GM19043 (cell line): ENCODE data around the gene C19orf12.

ENCODE experiments used
- ATAC-seq: cut with Tn5 transposase; IDR thresholded peaks from one replicate; pipeline ENCODE4 v1.9.1; 2021; ENCODE audit warnings: low read depth; ENCODE audit not compliant: unreplicated experiment

Gene C19orf12

DNA sequence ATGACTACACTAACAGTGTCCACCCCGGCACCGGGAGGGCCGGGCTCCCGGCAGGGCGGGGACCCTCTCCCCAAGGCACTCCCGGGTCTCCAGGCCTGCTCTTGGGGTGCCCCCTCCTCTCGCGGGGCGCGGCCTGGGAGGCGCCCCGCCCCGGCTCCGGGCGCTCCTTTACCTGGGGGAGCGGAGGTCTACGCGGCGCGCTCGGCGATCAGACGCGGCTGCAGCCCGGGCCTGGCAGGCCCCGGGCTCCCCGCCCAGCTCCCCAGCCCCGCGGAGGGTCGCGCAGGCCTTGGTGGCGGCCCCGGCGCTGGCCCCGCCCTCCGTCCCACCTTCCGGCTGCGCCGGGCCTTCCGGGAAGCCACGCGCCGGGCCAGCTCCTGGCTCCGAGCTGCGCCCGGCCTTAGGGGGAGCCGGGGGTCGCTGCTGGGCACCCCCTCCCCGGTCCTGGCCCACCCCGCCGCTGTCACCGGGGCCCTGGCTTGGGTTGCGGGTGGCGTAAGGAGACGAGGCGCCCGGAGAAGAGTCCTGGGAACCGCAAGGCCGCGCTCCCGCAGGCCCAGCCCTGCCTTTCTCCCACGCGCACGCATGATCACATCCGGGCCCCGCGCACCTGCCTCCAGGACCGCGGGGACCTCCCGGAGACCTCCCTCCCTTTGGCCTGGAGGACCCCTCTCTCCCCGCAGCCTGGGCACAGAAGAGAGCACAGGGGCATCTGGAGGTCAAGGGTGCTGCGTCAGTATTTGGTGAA, at the start of gene C19orf12:
Gene C19orf12 (minus strand): TSS at position 309 of the 748 bp plus-strand sequence. CDS start 6,848 bp downstream, outside the sequence.
- peak; percentile 50 for ATAC-seq

DNA sequence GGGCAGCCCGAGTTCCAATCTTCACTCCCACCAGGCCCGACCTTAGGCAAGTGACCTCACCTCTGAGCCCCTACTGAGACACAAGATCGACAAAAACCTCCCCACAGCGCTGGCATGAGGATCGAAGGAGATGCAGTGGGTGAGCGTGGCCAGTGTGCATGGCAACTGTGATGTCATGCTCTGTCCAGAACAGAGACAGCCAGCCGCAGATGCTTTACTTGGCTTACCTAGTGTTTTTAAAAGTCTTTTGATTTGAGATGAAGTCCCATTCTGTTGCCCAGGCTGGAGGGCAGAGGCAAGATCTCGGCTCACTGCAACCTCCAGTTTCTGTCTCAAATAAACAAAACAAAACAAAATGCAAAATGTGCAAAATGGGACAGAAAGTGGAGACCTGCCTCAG, 49.3 kb upstream of the C19orf12 start:
- no peak for ATAC-seq

DNA sequence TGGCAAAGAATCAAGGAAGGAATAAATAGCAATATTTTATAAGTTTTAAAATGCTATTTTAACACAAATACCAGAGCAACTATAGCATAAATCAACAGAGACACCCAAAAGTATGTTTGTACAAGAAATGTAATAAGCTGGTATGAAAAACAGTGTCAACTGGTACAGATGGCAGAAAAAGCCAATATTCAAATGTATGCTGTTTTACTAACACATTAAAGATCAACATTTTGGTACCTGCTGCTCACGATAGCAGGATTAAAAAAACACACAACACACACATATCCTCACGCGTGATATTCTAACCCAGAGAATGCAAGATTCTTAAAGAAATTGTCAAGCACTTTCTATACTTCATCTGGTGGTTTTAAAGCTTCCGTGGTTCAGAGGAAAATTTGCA, 48.1 kb upstream of the C19orf12 start:
- no peak for ATAC-seq

DNA sequence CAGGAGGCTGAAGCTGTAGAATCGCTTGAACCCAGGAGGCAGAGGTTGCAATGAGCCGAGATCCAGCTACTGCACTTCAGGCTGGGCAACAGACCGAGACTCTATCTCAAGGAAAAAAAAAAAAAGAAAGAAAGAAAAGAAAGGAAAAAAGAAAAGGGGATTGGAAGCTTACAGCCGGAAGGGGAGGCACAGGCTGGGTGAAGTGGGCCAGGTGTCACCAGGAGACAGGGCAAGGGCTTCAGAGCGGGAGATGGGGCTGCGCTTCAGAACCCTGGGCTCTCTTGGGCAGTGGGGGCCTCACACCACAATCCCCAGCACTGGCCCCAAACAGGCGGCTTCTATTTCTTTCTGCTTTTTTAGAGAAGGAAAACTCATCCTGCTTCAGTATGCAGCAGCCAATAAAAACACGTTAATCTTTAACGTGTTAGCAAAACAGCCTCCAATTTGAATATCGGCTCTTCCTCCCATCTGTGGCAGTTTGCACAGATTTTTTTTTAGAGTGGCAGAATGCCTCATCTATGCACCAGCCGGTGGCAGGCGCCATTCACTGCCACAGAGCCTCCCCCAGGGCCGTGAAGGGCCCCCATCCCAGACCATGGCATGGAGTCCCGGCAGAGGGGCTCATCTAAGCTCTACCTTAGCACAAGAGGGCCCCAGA, 46.6 kb upstream of the C19orf12 start:
- ATAC-seq = no peak

DNA sequence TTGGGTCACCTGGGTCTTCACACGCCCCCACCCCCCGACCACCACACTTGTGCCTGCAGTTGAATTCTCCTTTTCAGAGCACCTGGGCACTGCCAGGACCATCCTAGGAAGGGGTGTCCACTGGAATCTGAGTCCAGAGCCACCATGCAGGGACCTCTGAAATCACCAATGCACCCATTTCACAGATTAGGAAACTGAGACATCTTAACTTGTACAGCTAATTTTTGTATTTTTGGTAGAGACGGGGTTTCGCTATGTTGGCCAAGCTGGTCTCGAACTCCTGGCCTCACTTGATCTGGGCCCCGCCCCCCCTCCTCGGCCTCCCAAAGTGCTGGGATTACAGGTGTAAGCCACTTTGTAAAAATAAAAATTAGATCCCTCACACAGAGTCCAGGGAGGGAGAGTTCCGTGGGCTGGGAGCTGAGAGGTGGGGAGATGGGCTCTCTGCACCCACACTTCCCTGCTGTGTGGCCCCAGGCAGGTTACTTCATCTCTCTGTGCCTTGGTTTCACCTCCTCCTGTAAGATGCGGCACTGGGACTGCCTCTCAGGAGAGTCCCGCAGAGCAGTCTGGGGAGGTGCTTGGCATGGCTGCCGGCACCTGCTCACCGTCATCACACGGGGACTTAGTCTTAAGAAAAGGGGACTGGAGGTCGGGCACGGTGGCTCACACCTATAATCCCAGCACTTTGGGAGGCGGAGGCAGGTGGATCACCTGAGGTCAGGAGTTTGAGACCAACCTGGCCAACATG, 45.9 kb upstream of the C19orf12 start:
- no peak for ATAC-seq

DNA sequence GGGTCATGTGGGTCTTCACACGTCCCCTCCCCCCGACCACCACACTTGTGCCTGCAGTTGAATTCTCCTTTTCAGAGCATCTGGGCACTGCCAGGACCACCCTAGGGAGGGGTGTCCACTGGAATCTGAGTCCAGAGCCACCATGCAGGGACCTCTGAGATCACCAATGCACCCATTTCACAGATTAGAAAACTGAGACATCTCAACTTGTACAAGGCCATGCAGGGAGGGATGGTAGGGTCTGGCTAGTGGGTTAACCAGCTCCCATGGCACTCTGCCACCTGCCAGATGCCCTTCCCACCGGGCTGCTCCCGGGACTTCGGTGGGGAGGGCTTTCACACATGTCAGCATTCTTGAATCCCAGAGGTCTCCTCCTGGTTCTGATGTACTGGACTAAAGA, 44.3 kb upstream of the C19orf12 start:
- no peak for ATAC-seq

DNA sequence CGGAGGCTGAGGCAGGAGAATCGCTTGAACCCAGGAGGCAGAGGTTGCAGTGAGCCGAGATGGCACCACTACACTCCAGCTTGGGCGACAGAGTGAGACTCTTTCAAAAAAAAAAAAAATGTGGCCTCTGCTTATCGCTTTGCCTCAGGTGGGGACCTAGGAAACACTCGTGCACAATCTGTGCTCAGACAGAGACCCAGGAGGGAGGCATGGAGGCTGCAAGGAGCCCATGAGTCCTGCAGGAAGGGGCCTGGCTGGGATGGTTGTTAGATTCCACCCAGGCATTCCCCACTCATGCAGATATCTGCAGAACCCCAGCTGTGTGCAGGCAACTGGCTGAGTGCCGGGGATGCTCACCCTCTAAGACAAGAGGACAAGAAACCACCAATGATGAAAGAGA, 43.8 kb upstream of the C19orf12 start:
- no peak for ATAC-seq

DNA sequence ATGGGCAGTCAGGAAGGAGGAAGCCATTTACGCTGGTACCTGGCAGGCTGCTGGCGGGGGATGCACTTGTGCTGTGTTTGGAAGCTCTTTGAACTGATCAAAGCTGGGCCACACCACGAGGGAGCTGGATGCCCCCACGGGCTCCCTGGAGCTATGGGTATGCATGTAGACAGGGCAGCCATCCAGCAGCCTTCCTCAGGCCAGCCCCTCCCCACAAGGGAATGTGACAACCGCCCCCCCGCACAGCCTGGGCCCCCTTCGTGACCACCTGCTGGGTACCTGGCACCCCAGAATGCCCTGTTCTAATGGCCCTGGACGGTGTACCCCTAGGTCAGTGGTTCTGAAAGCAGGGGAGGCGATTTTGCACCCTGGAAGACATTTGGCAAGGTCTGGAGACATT, 42.5 kb upstream of the C19orf12 start:
- ATAC-seq = no peak

DNA sequence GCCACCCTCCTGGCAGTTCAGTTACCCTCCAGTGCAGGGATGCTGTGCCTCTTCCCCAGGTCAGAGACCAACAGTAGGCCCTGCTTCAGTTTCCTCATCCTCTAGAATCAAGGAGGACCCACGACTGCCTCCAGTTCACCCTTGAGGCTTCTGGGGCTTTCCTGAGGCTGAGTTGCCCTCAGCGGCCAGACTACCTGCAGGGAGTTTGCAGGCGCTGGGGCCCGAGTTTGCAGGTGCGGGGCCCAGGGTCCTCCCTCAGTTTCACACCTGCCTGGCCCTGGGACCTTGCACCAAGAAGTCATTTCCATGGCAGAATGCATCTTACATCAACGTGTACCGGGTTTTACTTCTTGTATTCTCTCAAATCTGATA, 38.9 kb upstream of the C19orf12 start:
- no peak for ATAC-seq

DNA sequence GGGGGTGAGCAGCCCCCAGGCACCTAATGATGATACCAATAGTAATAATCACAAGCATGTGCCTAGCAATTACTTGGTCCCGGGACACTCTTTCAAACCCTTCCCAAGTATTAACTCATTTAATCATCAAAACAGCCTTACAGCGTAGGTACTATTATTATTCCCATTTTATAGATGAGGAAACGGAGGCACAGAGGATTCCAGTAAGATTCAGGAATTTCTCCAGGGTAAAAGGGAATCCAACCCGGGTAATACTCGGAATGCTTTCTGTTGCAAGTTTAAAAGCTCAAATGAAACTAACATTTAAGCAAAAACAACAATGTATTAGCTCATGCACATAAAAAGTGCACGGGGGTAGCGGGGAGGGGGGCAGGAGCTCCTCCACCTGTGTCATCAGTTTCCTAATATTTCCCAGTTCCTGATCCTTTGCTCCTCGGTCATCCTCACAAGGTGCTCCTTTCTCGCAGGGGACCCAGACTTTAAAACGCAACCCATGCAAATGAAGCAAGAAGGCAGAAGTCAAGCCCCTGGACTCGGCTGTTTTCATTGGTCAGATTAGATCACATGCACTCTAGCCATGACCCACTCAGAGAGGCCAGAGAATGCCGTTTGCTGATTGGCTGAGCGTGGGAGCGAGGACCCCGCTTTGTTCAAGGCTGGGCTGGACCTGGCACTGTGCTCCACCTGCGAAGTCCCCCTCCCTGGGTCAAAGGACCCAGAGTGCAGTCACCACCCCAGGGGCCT, 38.3 kb upstream of the C19orf12 start:
- ATAC-seq = no peak

DNA sequence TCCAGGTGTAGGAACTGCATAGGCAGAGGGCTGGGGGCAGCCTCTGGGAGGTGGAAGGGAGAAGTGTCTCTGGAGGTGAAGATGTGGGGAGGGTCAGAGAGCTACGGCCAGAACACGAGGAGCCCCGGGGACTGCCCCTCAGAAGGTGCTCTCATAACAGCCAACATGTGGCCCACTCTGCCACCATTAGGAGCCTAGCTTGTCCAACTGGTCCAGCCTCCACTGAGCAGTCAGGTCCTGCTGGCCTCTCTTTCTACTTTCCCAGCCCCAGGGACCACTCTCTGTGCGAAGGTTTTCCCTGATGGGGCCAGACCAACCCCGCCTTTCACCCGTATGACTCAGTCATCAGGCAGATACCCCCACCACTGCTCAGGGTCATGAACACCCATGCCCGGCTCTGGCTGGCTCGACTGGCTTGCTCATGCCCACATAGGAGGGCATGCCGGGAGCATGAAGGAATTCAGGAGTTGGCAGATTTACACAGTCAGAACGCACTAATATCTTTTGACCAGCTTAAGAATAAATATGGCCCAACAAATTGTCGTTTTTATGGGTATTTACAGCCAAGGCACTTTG, 37.5 kb upstream of the C19orf12 start:
- no peak for ATAC-seq

DNA sequence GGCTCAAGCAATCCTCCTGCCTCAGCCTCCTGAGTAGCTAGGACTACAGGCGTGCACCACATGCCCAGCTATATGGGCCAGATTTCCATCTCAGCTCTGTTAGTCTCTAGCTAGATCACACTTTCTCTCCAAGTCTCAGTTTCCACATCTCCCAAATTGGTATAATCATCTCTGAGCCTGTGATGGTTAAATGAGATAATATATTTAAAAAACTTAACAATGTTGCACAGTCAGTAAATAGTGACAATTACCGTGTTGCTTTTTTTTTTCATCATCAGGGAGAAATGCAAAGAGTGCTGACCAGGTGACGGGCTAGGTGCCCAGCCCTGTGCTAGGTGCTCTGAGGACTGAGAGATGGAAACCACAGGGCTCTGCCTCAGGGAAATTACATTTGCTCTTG, 36.9 kb upstream of the C19orf12 start:
- ATAC-seq = no peak

DNA sequence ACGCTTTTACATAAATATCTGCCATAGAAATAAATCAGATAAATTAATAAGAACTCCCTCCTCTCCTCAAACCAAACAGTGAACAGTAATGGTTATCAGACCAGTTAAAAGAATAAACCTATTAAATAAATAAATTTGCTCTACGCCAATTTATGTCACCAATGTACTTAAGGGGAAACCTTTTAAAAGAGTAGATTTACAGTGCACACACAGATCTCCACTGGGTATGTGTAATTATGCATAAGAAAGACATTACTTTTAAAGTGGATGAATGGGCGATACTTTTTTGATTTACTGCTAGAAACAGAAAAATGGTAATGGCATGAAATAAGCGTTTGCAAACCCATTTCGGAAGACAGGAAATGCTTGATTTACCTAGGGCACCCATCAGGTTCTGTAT, 34.9 kb upstream of the C19orf12 start:
- no peak for ATAC-seq

DNA sequence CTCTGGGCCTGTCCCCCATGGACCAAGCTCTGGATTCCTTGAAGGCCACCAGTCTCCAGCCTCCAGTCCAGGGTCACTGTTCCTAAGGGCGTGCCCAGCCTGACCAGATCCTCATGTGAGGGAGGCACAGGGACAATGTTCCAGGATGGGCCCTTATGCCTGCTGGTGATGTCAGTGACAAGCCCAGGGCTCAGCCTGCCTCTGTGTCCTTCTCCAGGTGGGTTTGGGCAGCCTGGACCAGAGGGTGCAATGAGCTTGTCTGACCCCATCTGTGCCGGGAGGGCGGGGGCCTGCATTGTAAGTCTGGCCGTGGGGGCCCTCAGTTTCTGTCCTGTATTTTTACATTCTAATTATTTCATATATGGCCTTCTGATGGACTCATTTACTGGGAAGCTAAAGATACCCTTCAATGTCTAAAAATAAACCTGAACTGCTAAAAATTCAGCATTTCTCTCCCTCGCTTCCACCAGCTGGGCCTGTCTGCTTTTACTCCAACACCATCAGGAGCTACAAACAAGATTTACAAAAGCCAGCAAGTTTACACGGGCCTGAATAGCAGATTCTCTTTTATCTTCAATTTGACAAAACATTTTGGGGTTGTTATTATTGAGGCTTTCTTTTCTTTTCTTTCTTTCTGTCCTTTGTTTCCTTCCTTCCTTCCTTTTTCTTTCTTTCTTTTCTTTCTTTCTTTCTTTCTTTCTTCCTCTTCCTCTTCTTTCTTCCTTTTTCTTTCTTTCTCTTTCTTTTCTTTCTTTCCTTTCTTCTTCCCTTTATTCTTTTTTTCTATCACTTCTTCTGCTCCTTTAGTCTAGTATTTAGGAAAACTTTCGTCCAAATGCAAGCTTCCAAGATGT, 34.2 kb upstream of the C19orf12 start:
- no peak for ATAC-seq

DNA sequence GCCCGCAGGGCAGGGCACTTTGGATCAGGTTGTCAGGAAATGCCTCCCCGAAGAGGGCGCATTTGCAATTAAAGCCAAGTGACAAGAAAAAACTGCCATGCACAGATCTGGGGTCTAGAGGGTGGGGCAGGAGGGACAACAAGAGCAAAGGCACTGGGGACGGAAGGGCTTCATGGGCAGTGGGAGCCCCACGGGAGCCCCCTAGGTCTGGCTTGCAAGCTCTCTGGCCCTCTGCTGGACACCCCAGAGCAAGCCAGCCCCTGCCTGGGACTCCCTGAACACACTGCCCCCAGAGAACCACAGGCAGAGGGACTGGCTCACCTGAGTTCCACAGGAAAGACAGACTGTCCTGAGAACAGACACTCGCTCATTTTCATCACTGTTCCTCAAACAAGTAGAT, 30.2 kb upstream of the C19orf12 start:
- no peak for ATAC-seq

DNA sequence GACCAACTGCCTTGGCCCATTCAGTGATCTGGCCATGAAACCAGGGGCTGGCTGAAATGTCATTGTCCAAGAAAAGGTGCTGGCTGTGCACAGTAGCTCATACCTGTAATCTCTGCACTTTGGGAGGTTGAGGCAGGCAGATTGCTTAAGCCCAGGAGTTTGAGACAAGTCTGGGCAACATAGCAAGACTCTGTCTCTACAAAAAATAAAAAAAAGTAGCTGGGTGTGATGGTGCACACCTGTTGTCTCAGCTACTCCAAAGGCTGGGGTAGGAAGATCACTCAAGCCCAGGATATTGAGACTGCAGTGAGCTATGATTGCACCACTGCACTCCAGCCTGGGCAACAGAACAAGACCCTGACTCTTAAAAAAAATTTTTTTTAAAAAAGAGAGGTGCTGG, 28.6 kb upstream of the C19orf12 start:
- ATAC-seq = no peak

DNA sequence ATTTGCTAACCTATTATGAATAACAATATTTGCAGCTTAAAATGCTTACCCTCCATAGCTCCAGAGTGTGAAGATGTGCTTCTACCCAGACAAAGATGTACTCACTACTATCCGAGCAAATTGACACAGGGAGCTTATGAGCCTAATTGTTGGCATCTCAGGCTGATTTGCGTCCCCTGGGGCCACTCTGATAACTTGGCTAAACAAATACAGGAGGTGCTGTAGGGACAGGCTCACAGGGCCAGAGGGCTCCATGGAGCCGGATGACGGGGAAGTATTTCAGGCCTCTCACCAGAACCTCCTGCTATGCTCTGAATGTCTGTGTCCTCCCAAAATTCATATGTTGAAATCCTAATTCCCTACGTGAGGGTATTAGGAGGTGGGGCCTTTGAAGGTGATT, 26.7 kb upstream of the C19orf12 start:
- no peak for ATAC-seq

DNA sequence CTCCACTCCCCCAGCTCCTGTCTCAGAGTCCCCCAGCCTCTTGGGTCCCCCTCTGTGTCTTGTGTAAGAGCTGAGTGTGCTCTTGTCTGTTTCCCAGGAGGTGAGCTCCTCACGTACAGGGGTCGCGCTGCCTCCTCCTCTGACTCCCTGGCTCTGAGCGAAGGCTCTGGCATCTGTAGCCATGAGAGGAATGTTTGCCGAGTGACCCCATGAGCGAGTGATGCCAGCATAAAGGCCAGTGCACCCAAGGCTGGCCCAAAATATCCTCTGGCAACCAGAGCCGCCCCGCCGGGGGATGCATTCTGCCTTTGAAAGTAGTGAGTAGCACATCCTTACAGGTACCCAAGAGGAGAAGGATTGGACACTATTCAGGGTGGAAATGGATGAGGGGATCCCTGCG, 26.2 kb upstream of the C19orf12 start:
- no peak for ATAC-seq

DNA sequence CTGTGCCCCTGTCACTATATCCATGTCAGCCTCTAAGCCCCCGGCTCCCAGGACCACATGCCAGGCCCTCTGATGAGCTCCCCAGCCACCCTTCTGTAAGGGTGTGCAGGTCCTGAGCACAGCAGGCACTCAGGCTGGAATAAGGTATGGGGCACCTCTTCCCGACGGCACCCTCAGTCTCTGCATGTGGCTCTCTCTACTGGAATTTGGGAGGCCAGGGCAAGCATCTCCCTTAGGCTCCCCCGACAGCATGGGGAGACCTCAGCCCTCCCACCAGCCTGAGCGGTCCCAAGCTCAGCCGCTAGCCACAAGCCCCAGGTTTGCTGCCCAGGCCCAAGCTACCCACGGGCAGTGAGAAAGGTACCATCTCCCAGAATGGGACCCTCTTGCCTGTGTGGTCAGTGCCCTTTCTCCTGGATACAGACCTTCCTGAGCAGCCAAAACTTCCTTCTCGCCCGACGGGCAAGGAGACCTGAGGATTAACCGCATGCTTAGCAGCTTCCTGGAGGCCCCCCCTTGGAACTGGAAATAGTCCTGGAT, 22.5 kb upstream of the C19orf12 start:
- ATAC-seq = no peak
